HG02759 (cell line): ENCODE measurements around the gene ABO.
"Not testable (repeated sequence)": the region's sequence is repeated elsewhere in the genome, so short reads cannot be mapped to it uniquely, and the experiment has no call there.

Source experiments
- ATAC-seq: cut with Tn5 transposase; IDR thresholded peaks from one replicate; pipeline ENCODE4 v1.9.1; 2021; ENCODE audit warnings: mild to moderate bottlenecking, moderate library complexity; ENCODE audit not compliant: unreplicated experiment

The ABO gene

GRCh38 chr9:133290751-133291302 is 15.8 kb upstream of the ABO start:
- no peak for ATAC-seq

GRCh38 chr9:133286523-133286922 is 11.5 kb upstream of the ABO start:
- no peak for ATAC-seq

DNA sequence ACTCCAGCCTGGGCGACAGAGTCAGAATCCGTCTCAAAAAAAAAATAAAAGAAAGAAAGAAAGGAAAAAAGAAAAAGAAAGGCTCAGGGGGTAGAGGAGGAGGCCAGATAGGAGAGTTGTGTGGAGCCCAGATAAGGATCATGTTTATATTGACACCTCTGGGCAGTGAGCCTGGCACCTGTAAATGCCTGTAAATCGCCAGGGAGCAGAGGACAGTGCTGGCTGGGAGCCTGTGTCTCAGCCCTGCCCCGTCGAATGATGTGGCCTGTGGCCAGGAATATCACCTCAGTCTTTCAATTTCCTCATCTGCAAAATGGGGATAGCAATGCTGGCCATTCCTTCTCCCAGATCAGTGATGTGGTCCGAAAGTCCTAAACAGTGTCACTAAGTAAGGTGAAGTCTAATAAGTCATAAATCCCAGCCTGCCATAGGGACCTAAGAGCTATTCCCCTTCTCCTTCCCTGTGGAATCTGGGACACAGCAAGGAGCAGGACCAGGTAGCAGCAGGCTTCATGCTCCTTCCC is 10.3 kb upstream of the ABO start:
- ATAC-seq = no peak

GRCh38 chr9:133284362-133284761 is 9.4 kb upstream of the ABO start:
- ATAC-seq = no peak

DNA sequence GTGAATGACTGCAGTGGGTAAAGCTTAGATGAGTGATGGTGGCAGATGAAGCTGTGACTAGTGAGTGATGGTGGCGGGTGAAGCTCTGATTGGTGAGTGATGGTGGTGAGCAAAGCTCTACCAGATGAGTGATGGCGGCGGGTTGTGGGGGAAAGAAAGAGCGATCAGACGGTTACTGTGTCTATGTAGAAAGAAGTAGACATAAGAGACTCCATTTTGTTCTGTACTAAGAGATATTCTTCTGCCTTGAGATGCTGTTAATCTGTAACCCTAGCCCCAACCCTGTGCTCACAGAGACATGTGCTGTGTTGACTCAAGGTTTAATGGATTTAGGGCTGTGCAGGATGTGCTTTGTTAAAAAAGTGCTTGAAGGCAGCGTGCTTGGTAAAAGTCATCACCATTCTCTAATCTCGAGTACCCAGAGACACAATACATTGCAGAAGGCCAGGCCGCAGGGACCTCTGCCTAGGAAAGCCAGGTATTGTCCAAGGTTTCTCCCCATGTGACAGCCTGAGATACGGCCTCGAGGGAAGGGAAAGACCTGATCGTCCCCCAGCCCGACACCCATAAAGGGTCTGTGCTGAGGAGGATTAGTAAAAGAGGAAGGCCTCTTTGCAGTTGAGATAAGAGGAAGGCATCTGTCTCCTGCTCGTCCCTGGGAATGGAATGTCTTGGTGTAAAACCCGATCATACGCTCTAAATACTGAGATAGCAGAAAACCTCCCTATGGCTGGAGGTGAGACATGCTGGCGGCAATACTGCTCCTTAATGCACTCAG is 8.4 kb upstream of the ABO start:
- not testable (repeated sequence) for ATAC-seq

DNA sequence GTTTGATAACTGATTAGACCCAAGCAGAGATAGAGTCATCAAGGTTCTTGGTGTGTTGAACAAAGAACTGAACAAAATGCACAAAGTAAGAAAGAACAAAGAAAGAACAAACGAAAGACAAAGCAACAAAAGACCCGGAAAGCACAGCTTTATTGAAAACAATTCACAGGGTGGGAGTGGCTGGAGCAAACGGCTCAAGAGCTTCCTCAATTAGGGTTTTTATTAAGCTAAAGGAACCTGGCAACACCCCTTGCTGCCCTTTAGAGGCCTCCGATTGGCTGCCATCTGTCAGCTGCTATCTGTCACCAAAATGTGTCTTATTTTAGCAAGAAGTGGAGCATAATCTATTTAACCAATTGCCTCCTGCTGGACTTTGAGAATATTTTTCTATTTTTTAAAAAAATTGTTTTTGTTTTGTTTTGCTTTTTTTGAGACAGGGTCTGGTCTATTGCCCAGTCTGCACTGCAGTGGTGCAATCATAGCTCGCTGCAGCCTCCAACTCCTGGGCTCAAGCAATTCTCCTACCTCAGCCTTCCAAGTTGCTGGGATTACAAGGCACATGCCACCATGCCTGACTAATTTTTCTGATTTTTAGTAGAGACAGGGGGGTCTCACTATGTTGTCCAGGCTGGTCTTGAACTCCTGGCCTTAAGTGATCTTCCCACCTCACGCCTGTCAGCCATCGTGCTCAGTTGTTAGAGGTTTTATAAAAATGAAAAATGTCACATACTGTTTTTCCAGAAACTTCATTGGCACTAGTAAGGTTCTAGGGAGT is 7.7 kb upstream of the ABO start:
- no peak for ATAC-seq

- ATAC-seq = no peak
Measured at GRCh38 chr9:133280392-133280791, 5.4 kb upstream of the ABO start.

- no peak for ATAC-seq
Measured at GRCh38 chr9:133278161-133279114, 3.4 kb upstream of the ABO start.

- ATAC-seq = no peak
Measured at GRCh38 chr9:133277467-133277866, 2.5 kb upstream of the ABO start.

DNA sequence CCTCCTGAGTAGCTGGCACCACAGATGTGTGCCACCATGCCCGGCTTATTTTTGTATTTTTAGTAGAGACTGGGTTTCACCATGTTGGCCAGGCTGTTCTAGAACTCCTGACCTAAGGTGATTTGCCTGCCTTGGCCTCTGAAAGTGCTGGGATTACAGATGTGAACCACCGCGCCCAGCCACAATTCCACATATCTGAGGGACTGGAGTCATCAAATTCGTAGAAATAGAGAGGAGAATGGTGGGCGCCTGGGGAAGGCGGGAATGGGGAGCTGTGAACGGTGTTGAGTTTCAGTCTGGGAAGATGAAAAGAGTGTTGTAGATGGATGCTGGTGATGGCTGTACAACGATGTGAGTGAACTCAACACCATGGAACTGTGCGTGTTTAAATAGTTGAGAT is 1.9 kb upstream of the ABO start:
- ATAC-seq = no peak

GRCh38 chr9:133276001-133276884 is 1.2 kb upstream of the ABO start:
- ATAC-seq = no peak

- no peak for ATAC-seq
Measured at GRCh38 chr9:133274236-133275104, 531 bp downstream of the ABO start.

DNA sequence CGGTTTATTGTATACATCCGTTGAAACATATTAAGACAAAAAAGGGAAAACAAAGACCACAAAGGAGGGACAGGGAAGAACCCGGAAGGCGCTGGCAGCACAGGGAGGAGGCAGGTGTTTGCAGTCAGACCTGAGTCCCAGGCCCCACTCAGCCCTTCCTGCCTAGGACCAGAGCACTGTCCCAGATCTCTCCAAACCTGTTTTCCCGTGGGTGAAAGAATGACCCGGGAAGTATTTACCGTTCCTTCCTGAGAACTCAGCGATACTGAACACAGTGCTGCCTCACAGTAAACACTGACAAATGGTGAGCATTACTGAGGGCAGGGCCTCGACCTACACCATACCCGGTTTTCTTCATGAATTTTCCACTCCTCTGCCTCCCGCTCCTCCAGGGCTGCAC is 1.2 kb downstream of the ABO start:
- no peak for ATAC-seq

DNA sequence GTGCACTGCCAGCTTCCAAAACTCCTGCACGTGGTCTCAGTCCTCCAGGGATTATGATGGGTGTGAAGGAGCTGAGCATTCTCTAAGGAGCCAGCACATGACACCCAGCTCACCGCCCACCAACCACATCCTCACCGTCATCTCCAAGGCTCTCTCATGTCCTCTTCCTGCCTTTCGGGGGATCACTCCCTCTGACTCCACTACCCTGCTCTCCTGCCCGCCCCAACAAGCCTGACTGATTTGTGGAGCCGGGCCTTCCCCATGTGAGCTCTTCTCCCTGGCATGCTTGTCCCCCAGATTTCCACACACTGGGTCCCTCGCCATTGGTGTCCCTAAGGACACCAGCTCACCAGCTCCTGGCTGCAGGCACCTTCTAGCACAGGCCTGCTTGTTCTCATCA is 1.9 kb downstream of the ABO start:
- no peak for ATAC-seq

DNA sequence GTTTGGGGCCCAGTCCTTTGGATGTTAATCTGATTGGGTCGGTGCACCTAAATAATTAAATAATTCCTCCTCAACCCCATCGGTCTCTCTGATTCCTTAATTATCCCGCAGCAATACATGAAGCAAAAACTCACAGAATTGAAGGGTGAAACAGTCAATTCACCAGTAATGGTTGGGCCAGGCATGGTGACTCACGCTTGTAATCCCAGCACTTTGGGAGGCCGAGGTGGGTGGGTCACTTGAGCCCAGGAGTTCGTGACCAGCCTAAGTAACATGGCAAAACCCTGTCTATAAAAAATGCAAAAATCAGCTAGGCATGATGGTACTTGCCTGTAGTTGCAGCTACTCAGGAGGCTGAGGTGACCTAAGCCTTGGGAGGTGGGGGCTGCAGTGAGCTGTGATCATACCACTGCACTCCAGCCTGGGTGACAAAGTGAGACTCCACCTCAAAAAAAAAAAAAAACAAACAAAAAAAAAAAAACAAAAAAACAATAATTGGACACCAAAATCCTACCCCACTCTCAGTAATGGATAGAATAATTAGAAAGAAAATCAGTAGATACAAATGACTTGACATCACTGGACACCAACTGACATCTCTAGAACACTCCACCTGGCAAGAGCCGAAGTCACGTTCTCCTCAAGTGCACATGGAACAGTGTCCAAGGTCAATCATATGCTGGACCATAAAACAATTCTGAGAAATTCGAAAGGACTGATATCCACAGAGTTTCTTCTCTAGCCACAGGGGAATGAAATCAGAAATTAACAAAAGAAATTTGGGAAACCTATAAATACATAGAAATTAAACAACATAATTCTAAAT is 5.3 kb downstream of the ABO start:
- no peak for ATAC-seq

- not testable (repeated sequence) for ATAC-seq
Measured at GRCh38 chr9:133269136-133269535, 5.9 kb downstream of the ABO start.

DNA sequence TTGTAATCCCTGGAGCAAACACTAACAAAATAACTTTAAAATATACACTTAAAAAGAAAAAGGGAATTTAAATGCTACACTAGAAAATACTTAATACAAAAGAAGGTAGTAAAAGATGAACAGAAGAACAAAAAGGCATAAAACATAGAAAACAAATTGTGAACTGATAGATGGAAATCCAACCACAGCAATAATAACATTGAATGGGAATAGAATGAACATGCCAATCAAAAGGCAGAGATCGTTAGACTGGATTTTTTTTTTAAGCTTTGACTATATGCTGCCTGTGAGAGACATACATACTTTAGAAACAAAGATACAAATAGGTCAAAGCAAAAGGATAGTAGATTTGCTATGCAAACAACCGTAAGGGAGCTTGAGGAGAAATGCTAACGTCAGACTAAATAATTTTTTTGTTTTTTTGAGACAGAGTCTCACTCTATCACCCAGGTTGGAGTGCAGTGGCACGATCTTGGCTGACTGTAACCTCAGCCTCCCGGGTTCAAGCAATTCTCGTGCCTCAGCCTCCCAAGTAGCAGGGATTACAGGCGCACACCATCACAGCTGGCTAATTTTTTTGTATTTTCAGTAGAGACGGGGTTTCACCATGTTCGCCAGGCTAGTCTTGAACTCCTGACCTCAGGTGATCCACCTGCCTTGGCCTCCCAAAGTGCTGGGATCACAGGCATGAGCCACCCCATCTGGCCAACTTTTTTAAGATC is 6.5 kb downstream of the ABO start:
- no peak for ATAC-seq
